Hippocampal formation (tissue), 2 donors: ENCODE results near the gene TMEM41A.
"Not testable (repeated sequence)": the region's sequence is repeated elsewhere in the genome, so short reads cannot be mapped to it uniquely, and the experiment has no call there.

ENCODE experiments used
- DNase-seq, 2 donors: peaks; one replicate each; lab custom pipeline; 2025; lab: John Stamatoyannopoulos, UW

The TMEM41A gene

DNA sequence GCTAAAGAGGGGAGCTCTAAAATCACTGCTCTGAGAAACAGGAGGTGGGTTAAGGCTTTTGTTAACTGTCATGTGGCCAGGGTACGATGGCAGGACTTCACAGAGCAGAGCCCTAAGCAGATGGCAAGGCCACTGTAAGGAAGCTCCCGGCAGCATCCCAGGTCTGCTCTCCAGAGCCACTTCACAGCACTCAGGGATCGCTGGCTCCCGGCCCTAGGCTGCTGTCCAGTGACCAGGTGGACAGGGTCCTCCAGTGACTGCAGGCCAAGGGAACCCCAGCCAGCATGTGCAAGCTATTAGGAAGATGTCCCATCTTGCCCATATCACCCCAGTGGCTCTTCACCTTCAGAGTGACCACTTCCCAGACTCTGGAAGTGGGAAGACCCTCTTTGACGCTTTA is 10.4 kb downstream of the TMEM41A start:
- DNase-seq: no peak

DNA sequence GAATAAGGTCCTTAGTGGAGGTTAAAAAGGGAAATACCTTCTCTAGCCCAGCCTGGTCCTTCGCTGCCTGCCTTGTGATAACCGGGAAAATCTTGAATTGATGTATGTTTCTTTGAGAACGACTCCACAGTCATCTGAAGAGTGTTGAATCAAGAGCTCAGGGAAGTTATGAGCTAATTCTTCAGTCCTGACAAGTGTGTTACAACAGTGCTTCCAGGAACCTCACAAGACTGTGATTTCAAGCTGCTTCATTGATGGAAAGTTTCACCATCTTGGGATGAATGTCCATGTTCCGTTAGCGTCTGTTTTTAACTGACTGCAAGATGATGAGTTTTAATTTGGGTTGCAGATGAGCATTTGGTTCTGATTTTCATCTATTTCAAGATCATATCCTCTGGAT is 12.4 kb downstream of the TMEM41A start:
- no peak for DNase-seq

DNA sequence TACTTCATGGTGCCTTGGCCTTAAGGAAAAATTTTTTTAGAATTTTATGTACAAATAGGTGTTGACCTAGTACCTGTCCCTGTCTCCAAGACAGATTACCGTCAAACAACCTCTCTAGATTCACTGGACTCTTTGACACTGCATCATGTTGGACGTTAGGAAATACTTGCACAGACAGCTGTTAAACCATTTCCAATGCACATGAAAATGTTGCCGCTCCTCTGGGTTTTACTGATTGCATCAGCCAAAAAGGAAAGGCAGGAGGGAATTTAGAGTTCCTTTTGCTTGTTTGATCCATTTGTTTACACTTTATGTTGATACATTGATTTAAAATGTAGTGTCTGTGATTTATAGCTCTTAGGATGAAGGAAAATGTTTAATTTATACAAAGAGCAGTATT is 14.5 kb downstream of the TMEM41A start:
- no peak for DNase-seq

DNA sequence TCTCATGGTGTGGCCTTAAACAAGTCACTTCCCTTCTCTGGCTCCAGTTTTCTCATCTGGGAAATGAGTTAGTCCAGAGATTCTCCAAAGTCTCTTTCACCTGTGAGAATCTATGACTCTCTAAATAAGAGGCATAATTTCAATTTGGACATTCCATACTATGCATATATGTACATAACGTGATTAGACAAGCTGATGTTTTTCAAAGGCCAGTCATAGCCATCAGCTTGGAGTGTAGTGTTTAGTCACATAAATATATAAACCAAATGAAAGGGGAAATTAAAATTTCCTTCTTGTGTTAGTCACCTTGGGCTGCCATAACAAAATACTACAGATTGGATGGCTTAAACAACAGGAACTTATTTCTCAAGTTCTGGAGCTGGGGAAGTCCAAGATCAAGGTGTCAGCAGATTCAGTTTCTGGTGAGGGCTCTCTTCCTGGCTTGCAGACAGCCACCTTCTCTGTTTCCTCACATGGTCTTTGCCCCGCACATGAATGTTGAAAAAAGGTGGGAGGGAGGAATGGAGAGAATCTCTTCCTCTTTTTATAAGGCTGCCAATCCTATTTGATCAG is 19.4 kb downstream of the TMEM41A start:
- DNase-seq: no peak

DNA sequence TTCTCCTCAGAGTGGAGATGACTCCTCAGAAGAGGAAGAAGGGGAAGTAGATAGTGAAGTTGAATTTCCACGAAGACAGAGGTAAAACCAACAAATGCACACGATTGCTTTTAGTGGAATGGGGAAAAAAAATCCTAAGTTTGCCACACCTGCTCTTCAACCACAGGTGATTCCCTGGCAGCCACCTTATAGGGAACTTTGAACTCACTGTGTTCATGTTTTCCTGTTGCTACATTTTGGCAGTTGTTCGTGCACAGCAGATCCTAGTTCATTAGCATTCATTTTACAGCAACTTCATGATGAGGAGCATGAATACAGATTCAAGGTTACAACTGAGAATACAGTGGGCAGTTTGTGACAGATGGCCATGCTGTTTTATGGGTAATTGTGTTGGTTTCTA is 21.5 kb downstream of the TMEM41A start:
- DNase-seq: no peak

DNA sequence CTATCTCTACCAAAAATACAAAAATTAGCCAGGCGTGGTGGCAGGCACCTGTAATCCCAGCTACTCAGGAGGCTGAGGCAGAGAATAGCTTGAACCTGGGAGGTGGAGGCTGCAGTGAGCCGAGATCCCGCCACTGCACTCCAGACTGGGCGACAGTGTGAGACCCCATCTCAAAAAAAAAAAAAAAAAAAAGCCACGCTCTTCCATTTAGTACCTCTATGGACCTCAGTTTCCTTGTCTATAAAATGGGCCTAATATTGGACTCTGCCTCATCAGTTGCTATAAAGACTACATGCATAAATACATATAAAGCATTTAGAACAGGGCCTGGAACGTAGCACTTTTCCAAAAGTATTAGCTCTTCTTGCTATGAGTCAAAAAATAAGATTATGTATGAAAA is 23.9 kb downstream of the TMEM41A start:
- not testable (repeated sequence) for DNase-seq

GRCh38 chr3:185473290-185473815 is 25.5 kb downstream of the TMEM41A start:
- no peak for DNase-seq

- DNase-seq: no peak
Measured at GRCh38 chr3:185470323-185470722, 28.5 kb downstream of the TMEM41A start.

- no peak for DNase-seq
Measured at GRCh38 chr3:185469542-185469941, 29.3 kb downstream of the TMEM41A start.

DNA sequence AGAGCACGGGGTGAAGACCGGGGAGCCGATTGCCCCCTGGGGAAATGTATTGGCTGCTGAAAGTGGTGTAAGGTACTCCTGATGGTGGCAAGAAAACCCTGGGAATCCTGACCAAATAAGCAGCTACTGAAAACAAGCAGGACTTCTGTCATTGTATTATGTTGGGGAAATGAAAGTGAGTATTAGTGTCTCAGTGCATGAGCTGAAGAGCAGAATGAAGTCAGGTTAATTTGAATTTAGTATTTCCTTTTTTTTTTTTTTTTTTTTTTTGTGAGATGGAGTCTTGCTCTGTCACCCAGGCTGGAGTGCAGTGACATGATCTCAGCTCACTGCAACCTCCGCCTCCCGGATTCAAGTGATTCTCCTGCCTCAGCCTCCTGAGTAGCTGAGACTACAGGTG is 32.7 kb downstream of the TMEM41A start:
- DNase-seq: not testable (repeated sequence)

- no peak for DNase-seq
Measured at GRCh38 chr3:185465471-185465870, 33.4 kb downstream of the TMEM41A start.

DNA sequence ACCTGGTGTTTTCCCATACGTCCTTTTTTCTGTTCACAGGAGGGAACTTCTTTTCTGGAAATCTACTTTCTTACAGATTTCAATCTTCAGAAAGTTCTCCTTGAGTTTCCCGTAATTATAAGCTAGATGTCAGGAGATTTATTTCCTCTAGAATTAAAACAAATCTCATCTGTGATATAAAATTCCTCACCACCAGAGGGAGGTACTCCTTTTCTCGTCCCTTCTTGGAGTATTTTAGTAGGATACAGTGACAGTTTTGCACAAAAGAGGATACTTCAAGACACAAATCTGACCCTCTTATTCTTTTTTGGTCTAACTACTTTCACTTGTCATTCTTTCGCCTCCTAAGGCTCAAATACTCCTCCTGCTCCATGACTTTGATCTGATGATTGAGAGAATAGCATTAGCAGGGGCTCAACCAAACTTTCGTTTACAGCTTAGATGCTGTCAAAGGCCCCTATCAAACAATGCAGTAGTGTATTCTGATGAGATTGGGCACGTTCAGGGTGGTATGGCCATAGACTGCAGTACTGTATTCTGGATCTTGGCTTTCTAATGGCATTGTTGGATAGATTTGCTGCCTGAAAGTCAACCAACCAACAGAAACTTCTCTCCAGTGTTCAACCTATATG is 38.0 kb downstream of the TMEM41A start:
- no peak for DNase-seq

- DNase-seq: no peak
Measured at GRCh38 chr3:185460309-185460708, 38.5 kb downstream of the TMEM41A start.

- no peak for DNase-seq
Measured at GRCh38 chr3:185457376-185457775, 41.5 kb downstream of the TMEM41A start.

- not testable (repeated sequence) for DNase-seq
Measured at GRCh38 chr3:185451432-185451831, 47.4 kb downstream of the TMEM41A start.

GRCh38 chr3:185448107-185448506 is 50.7 kb downstream of the TMEM41A start:
- DNase-seq: no peak

GRCh38 chr3:185444329-185444728 is 54.5 kb downstream of the TMEM41A start:
- no peak for DNase-seq

- DNase-seq: no peak
Measured at GRCh38 chr3:185442031-185442430, 56.8 kb downstream of the TMEM41A start.

GRCh38 chr3:185439745-185440466 is 58.9 kb downstream of the TMEM41A start:
- DNase-seq: no peak
